HEK293 (cell line): ENCODE results near the gene ARHGAP25.

ENCODE experiments used
- CTCF ChIP-seq: fragments of 450-650 bp; formaldehyde crosslinking; IDR thresholded peaks from 2 replicates; pipeline ENCODE4 v1.5.1; 2016; ENCODE audit warnings: missing biosample characterization, missing genetic modification characterization
- REST ChIP-seq: fragments of 450-650 bp; formaldehyde crosslinking; IDR thresholded peaks from 2 replicates; pipeline ENCODE4 v1.5.1; 2016; ENCODE audit warnings: missing biosample characterization, missing genetic modification characterization
- YY1 ChIP-seq: fragments of 450-650 bp; formaldehyde crosslinking; IDR thresholded peaks from 2 replicates; pipeline ENCODE4 v1.5.1; 2018; ENCODE audit warnings: missing biosample characterization, missing genetic modification characterization
- ZNF121 ChIP-seq: fragments of 450-650 bp; formaldehyde crosslinking; IDR thresholded peaks from 2 replicates; pipeline ENCODE4 v1.5.1; 2016; ENCODE audit warnings: missing biosample characterization, missing genetic modification characterization
- ZNF510 ChIP-seq: fragments of 450-650 bp; formaldehyde crosslinking; IDR thresholded peaks from 2 replicates; pipeline ENCODE4 v1.5.1; 2018; ENCODE audit warnings: mild to moderate bottlenecking, missing genetic modification characterization, missing biosample characterization; ENCODE audit not compliant: insufficient replicate concordance
- ZNF785 ChIP-seq: fragments of 450-650 bp; formaldehyde crosslinking; IDR thresholded peaks from 2 replicates; pipeline ENCODE4 v1.5.1; 2016; ENCODE audit warnings: missing biosample characterization, missing genetic modification characterization
- ZNF792 ChIP-seq: fragments of 450-650 bp; formaldehyde crosslinking; IDR thresholded peaks from 2 replicates; pipeline ENCODE4 v1.5.1; 2016; ENCODE audit warnings: missing biosample characterization, missing genetic modification characterization

- no peak for TF ChIP-seq ZNF785 (tag by site-specific recombination)
- TF ChIP-seq REST: no peak
- no peak for TF ChIP-seq CTCF (tag by site-specific recombination)
- TF ChIP-seq ZNF121 (tag by site-specific recombination): no peak
- no peak for TF ChIP-seq ZNF510
- TF ChIP-seq ZNF792: no peak
- no peak for TF ChIP-seq YY1 (tag by site-specific recombination)
Measured at GRCh38 chr2:68746408-68746807, 11.8 kb downstream of the ARHGAP25 start.
